Stimulated activated CD4-positive, alpha-beta T cell treated with anti-CD3 and anti-CD28 coated beads, Interleukin-4, amount 100 ng/mL, for 4 hours (primary cell): Measurements from ENCODE around the gene ZCCHC8.
A peak's percentile ranks its signal among the peaks of the same experiment; 100 is the strongest.

Experiments
- DNase-seq, 2 experiments: peaks; one replicate each; pipeline ENCODE4 v3.0.0-alpha.2; 2020

The ZCCHC8 gene

DNA sequence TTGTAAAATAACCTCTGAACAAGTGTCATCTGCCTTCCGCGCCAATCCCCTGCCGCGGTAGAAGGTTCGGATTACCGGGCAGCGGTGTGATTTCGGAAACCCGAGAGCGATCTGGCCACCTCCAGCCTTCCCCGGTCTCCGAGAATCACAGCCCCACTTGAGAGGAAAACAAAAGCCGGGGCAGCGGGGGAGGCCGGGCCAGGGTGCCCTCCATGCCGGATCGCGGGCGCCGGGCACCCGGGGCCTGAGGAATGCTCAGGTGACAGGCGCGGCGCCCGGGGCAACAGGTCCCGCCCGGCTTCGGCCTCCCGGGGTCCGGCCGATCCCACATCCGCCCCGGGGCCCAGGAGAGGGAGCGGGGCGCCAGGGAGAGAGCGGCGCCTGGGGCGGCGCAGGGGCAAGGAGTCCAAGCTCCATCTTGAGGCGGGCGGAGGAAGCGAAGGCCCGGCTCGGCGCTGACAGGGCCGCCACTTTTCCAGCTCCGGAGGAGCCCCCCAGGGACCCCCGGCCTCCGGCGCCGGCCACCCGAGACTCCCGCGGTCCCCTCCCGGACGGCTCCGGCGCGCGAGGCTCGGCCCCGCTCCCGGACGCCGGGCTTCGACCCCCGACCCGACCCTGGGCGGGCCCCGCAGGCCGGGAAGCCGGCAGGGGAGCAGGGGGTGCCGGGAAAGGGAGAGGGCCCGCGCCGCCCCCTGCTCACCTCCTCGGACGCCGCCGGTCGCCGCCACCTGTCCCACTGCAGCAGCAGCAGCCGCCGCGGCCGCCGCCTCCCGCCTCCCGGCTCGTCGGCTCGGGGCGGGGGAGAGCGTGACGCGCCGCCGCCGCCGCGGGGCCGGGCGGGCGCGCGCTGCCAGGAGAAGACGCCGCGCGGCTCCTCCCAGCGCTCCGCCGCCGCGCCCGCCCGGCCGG lies 78.7 kb downstream of the ZCCHC8 start, which contains the start of gene CLIP1:
CLIP1 (minus strand) TSS at position 849 of the 909 bp plus-strand sequence. CDS start 42,217 bp downstream, outside the sequence.
- peak; percentile 50 to 66 for DNase-seq
